Measurements from ENCODE around the gene PILRA.
"Not testable (repeated sequence)": the region's sequence is repeated elsewhere in the genome, so short reads cannot be mapped to it uniquely, and the experiment has no call there.

Gene PILRA

DNA sequence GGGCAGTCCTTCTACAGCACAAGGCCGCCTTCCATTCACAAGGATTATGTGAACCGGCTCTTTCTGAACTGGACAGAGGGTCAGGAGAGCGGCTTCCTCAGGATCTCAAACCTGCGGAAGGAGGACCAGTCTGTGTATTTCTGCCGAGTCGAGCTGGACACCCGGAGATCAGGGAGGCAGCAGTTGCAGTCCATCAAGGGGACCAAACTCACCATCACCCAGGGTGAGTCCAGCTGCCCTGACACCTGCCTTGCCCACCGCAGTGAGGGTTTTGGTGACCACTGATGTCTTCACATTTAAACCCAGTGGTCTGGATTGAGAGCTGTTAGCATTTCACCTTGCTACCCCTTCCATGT, 14.5 kb upstream of the PILRA start:
- Histone ChIP-seq H3K36me3 (peaks cover 68 to 100% (median 90%) of the 10 kb centered on the region in 3 donors), H3K4me3 (no peak overlapping the region), H3K4me1 (no peaks in the 10 kb centered on the region), H3K27ac (no peak overlapping the region), H3K27me3 (no peaks in the 10 kb centered on the region), H3K9me3 (no peaks in the 10 kb centered on the region)
- TF ChIP-seq, protein P1, sequence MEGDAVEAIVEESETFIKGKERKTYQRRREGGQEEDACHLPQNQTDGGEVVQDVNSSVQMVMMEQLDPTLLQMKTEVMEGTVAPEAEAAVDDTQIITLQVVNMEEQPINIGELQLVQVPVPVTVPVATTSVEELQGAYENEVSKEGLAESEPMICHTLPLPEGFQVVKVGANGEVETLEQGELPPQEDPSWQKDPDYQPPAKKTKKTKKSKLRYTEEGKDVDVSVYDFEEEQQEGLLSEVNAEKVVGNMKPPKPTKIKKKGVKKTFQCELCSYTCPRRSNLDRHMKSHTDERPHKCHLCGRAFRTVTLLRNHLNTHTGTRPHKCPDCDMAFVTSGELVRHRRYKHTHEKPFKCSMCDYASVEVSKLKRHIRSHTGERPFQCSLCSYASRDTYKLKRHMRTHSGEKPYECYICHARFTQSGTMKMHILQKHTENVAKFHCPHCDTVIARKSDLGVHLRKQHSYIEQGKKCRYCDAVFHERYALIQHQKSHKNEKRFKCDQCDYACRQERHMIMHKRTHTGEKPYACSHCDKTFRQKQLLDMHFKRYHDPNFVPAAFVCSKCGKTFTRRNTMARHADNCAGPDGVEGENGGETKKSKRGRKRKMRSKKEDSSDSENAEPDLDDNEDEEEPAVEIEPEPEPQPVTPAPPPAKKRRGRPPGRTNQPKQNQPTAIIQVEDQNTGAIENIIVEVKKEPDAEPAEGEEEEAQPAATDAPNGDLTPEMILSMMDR (IDR thresholded peaks at IDR 0.05), result no peak
- intact Hi-C loops (cut with DNase I; ENCODE audit: low total_unique reads), result no loop called here
- DNase-seq, result no peak

DNA sequence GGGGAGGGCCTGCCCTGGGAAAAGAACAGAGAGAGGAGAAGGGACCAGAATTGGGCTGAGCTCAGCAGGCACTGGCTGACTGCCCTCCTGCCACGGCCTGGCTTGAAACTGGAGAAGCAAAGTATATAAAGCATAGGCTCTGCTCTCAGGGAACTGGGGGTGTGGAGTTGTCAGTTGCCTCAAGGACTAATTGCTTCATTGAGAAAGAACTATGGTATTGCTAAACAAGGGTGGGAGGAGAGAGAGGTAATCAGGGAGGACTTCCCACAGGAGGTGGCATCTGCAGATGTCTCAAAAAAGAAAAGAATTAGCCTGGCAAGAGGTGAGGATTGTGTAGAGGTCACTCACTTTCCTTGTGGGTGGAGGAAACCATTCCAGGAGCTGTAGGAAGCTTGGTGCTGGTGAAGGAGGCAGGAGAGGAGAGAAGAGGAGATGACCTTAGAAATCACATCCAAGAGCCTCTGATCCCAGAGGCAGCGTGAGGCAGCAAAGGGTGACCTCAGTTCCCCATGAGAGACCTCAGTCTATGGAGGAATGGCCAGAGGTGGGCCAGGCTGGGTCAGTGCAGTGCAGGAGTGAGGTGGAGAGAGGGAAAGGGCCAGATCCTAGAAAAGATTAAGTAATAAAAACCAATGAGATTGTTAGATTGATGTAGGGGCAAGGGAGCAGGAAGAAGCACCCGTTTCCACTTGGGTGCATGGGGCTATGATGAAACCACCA, 13.0 kb upstream of the PILRA start:
- H3K36me3 ChIP-seq, result peaks cover 53 to 100% (median 75%) of the 10 kb centered on the region in 3 donors
- intact Hi-C loops (cut with DNase I; ENCODE audit: low total_unique reads), result no loop called here
- TF ChIP-seq, protein P1 (IDR thresholded peaks at IDR 0.05), result no peak

DNA sequence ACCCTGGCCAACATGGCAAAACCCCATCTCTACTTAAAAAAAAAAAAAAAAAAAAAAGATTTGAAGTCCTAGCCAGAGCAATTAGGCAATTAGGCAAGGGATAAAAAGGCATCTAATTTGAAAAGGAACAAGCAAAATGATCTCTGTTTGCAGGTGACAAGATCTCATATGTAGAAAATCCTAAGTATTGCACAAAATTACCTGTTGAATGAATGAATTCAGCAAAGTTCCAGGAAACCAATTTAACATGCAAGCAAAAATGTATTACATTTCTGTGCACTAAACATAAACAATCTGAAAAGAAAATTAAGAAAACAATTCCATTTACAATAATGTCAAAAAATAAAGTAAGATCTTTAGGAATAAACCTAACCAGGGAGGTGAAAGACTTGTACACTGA, 10.2 kb upstream of the PILRA start:
- H3K36me3 ChIP-seq, result peaks cover 34 to 99% (median 56%) of the 10 kb centered on the region in 3 donors
- H3K27ac ChIP-seq, result no peak overlapping the region
- no peak overlapping the region for H3K4me3 ChIP-seq
- no peaks in the 10 kb centered on the region for H3K27me3 ChIP-seq
- no peaks in the 10 kb centered on the region for H3K9me3 ChIP-seq
- no peaks in the 10 kb centered on the region for H3K4me1 ChIP-seq
- DNase-seq, result no peak
- TF ChIP-seq, protein P1 (IDR thresholded peaks at IDR 0.05), result no peak
- intact Hi-C loops (cut with DNase I; ENCODE audit: low total_unique reads), result no loop called here

More for the DNA sequence above, 13.0 kb upstream of the PILRA start:
- no peak overlapping the region for H3K27ac ChIP-seq
- no peaks in the 10 kb centered on the region for H3K9me3 ChIP-seq
- no peaks in the 10 kb centered on the region for H3K27me3 ChIP-seq
- no peak for DNase-seq
- H3K4me3 ChIP-seq, result no peak overlapping the region
- no peaks in the 10 kb centered on the region for H3K4me1 ChIP-seq

DNA sequence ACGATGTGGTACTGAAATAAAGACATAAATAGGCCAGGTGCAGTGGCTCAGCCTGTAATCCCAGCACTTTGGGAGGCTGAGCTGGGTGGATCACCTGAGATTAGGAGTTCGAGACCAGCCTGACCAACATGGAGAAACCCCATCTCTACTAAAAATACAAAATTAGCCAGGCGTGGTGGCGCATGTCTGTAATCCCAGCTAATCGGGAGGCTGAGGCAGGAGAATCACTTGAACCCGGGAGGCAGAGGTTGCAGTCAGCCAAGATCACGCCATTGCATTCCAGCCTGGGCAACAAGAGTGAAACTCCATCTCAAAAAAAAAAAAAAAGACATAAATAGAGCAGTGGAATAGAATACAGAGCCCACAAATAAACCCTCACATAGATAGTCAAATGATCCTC, 9.5 kb upstream of the PILRA start:
- H3K27me3 ChIP-seq; H3K4me3 ChIP-seq; intact Hi-C loops (cut with DNase I; ENCODE audit: low total_unique reads); DNase-seq; H3K9me3 ChIP-seq; H3K4me1 ChIP-seq; H3K27ac ChIP-seq: not testable (repeated sequence)
- peaks cover 28 to 99% (median 49%) of the 10 kb centered on the region in 3 donors for H3K36me3 ChIP-seq

DNA sequence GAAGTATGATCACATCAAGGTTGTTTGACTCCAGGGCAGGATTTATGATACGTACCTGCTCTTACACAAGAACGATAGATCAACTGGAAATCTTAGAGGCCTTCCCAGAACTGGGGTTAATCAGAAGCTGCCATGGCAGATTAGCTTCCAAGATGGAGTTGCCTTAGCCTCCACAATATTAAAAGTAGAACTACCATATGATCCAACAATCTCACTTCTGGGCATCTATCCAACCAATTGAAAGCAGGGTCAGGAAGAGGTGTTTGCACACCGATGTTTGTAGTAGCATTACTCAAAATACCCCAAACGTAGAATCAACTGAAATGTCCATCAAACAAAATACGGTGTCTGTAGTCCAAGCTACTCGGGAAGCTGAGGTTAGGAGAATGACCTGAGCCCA, 8.8 kb upstream of the PILRA start:
- Histone ChIP-seq H3K9me3 (no peaks in the 10 kb centered on the region), H3K4me3 (no peak overlapping the region), H3K4me1 (no peaks in the 10 kb centered on the region), H3K27ac (no peak overlapping the region), H3K36me3 (peaks cover 21 to 97% (median 42%) of the 10 kb centered on the region in 3 donors), H3K27me3 (no peaks in the 10 kb centered on the region)
- DNase-seq, result no peak
- TF ChIP-seq, protein P1 (IDR thresholded peaks at IDR 0.05), result no peak
- intact Hi-C loops (cut with DNase I; ENCODE audit: low total_unique reads), result no loop called here

DNA sequence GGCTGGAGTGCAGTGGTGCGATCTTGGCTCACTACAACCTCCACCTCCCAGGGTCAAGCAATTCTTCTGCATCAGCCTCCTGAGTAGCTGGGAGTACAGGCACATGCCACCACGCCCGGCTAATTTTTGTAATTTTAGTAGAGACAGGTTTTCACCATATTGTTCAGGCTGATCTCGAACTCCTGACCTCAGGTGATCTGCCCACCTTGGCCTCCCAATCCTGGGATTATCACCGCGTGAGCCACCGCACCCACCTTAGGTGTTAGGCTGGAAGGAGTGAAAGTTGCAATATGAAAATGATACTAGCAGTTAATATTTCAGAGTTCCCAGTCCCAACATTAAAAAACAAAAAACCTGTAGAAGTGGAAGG, 7.3 kb upstream of the PILRA start:
- intact Hi-C loops (cut with DNase I; ENCODE audit: low total_unique reads); H3K4me1 ChIP-seq; H3K4me3 ChIP-seq; DNase-seq; H3K9me3 ChIP-seq; H3K27me3 ChIP-seq; H3K27ac ChIP-seq: not testable (repeated sequence)
- peaks cover 14 to 82% (median 27%) of the 10 kb centered on the region in 3 donors for H3K36me3 ChIP-seq
